Measurements from ENCODE around the gene MMP10.

MMP10 gene

GRCh38 chr11:102807921-102808320 is 27.5 kb upstream of the MMP10 start:
- Histone ChIP-seq H2BK12ac (ENCODE audit: low read length in 2 of 2) (peak overlapping the region in 1 of 2 experiments; percentile 33), H3K4me3 (ENCODE audit: insufficient read depth in 1 of 2, low read depth in 1 of 2, low read length in 2 of 2) (no peak overlapping the region), H3K27ac (ENCODE audit: low read length, poor library complexity, severe bottlenecking) (no peak overlapping the region), H3K4me2 (ENCODE audit: low read length, poor library complexity, severe bottlenecking) (no peak overlapping the region), H3K4ac (ENCODE audit: low read depth in 1 of 2, low read length in 2 of 2) (no peak overlapping the region), H4K91ac (ENCODE audit: low read length) (no peak overlapping the region), H2BK120ac (ENCODE audit: low read depth, low read length) (no peak overlapping the region), H3K27me3 (ENCODE audit: control insufficient read depth in 1 of 2, insufficient read depth in 1 of 2, low read length in 2 of 2) (no peaks in the 10 kb centered on the region), H2BK5ac (ENCODE audit: low read depth, low read length, poor library complexity, severe bottlenecking) (no peak overlapping the region), H2AFZ (ENCODE audit: low read depth, low read length) (no peak overlapping the region), H3K14ac (ENCODE audit: low read length in 2 of 2) (peak overlapping the region in 1 of 2 experiments; percentile 18), H3K18ac (ENCODE audit: low read depth in 1 of 2, low read length in 2 of 2) (no peak overlapping the region), H3K23ac (ENCODE audit: low read length in 2 of 2) (no peak overlapping the region), H4K8ac (ENCODE audit: low read length) (peak overlapping the region; percentile 27), H3K4me1 (ENCODE audit: control insufficient read depth, insufficient read depth, low read depth, low read length) (peaks cover 2% of the 10 kb centered on the region), H3K79me1 (replicated peaks; ENCODE audit: low read length, poor library complexity, severe bottlenecking) (no peaks in the 10 kb centered on the region), H3K9ac (ENCODE audit: low read length) (no peak overlapping the region), H3K9me3 (ENCODE audit: control insufficient read depth, low read length) (no peaks in the 10 kb centered on the region), H2AK5ac (ENCODE audit: low read length, severe bottlenecking) (no peak overlapping the region), H2BK15ac (ENCODE audit: low read depth, poor library complexity, severe bottlenecking) (no peak overlapping the region), H3K36me3 (ENCODE audit: control insufficient read depth in 1 of 2, insufficient read depth in 2 of 2, low read depth in 1 of 2, low read length in 2 of 2) (no peaks in the 10 kb centered on the region)
- DNase-seq = peak; percentile 31
- WGBS = 48% methylated on average over 17 of the region's 19 CpGs

- Histone ChIP-seq H3K4me3 (ENCODE audit: insufficient read depth in 1 of 2, low read depth in 1 of 2, low read length in 2 of 2) (no peak overlapping the region), H3K9me3 (ENCODE audit: control insufficient read depth, low read length) (no peaks in the 10 kb centered on the region), H4K91ac (ENCODE audit: low read length) (no peak overlapping the region), H2AK5ac (ENCODE audit: low read length, severe bottlenecking) (no peak overlapping the region), H2BK15ac (ENCODE audit: low read depth, poor library complexity, severe bottlenecking) (no peak overlapping the region), H3K18ac (ENCODE audit: low read depth in 1 of 2, low read length in 2 of 2) (no peak overlapping the region), H3K4ac (ENCODE audit: low read depth in 1 of 2, low read length in 2 of 2) (no peak overlapping the region), H2BK12ac (ENCODE audit: low read length in 2 of 2) (no peak overlapping the region), H4K8ac (ENCODE audit: low read length) (no peak overlapping the region), H3K4me2 (ENCODE audit: low read length, poor library complexity, severe bottlenecking) (no peak overlapping the region), H3K23ac (ENCODE audit: low read length in 2 of 2) (no peak overlapping the region), H3K27me3 (ENCODE audit: control insufficient read depth in 1 of 2, insufficient read depth in 1 of 2, low read length in 2 of 2) (no peaks in the 10 kb centered on the region), H2AFZ (ENCODE audit: low read depth, low read length) (no peak overlapping the region), H3K4me1 (ENCODE audit: control insufficient read depth, insufficient read depth, low read depth, low read length) (peaks cover 2% of the 10 kb centered on the region), H2BK5ac (ENCODE audit: low read depth, low read length, poor library complexity, severe bottlenecking) (no peak overlapping the region), H3K27ac (ENCODE audit: low read length, poor library complexity, severe bottlenecking) (no peak overlapping the region), H3K14ac (ENCODE audit: low read length in 2 of 2) (no peak overlapping the region), H3K9ac (ENCODE audit: low read length) (no peak overlapping the region), H2BK120ac (ENCODE audit: low read depth, low read length) (no peak overlapping the region), H3K79me1 (replicated peaks; ENCODE audit: low read length, poor library complexity, severe bottlenecking) (no peaks in the 10 kb centered on the region), H3K36me3 (ENCODE audit: control insufficient read depth in 1 of 2, insufficient read depth in 2 of 2, low read depth in 1 of 2, low read length in 2 of 2) (no peaks in the 10 kb centered on the region)
- WGBS = 17% methylated on average over 1 of the region's 3 CpGs
- no peak for DNase-seq
Observed at GRCh38 chr11:102806296-102806695, 25.9 kb upstream of the MMP10 start.

- Histone ChIP-seq H2BK15ac (ENCODE audit: low read depth, poor library complexity, severe bottlenecking) (no peak overlapping the region), H3K27me3 (ENCODE audit: control insufficient read depth in 1 of 2, insufficient read depth in 1 of 2, low read length in 2 of 2) (no peaks in the 10 kb centered on the region), H3K4me2 (ENCODE audit: low read length, poor library complexity, severe bottlenecking) (no peak overlapping the region), H3K27ac (ENCODE audit: low read length, poor library complexity, severe bottlenecking) (no peak overlapping the region), H3K9ac (ENCODE audit: low read length) (peak overlapping the region; percentile 21), H4K91ac (ENCODE audit: low read length) (no peak overlapping the region), H3K14ac (ENCODE audit: low read length in 2 of 2) (no peak overlapping the region), H2BK120ac (ENCODE audit: low read depth, low read length) (no peak overlapping the region), H2AK5ac (ENCODE audit: low read length, severe bottlenecking) (no peak overlapping the region), H3K4me1 (ENCODE audit: control insufficient read depth, insufficient read depth, low read depth, low read length) (peaks cover 4% of the 10 kb centered on the region), H3K23ac (ENCODE audit: low read length in 2 of 2) (no peak overlapping the region), H3K79me1 (replicated peaks; ENCODE audit: low read length, poor library complexity, severe bottlenecking) (no peaks in the 10 kb centered on the region), H3K4me3 (ENCODE audit: insufficient read depth in 1 of 2, low read depth in 1 of 2, low read length in 2 of 2) (no peak overlapping the region), H3K4ac (ENCODE audit: low read depth in 1 of 2, low read length in 2 of 2) (no peak overlapping the region), H3K9me3 (ENCODE audit: control insufficient read depth, low read length) (no peaks in the 10 kb centered on the region), H2BK5ac (ENCODE audit: low read depth, low read length, poor library complexity, severe bottlenecking) (no peak overlapping the region), H2BK12ac (ENCODE audit: low read length in 2 of 2) (no peak overlapping the region), H3K36me3 (ENCODE audit: control insufficient read depth in 1 of 2, insufficient read depth in 2 of 2, low read depth in 1 of 2, low read length in 2 of 2) (no peaks in the 10 kb centered on the region), H3K18ac (ENCODE audit: low read depth in 1 of 2, low read length in 2 of 2) (no peak overlapping the region), H4K8ac (ENCODE audit: low read length) (no peak overlapping the region), H2AFZ (ENCODE audit: low read depth, low read length) (no peak overlapping the region)
- 84% methylated on average over 2 of the region's 2 CpGs for WGBS
- peak; percentile 28 for DNase-seq
Observed at GRCh38 chr11:102802341-102802740, 21.9 kb upstream of the MMP10 start.

GRCh38 chr11:102800767-102801166 is 20.3 kb upstream of the MMP10 start:
- Histone ChIP-seq H3K18ac (ENCODE audit: low read depth in 1 of 2, low read length in 2 of 2) (no peak overlapping the region), H2AFZ (ENCODE audit: low read depth, low read length) (no peak overlapping the region), H3K9me3 (ENCODE audit: control insufficient read depth, low read length) (no peaks in the 10 kb centered on the region), H3K9ac (ENCODE audit: low read length) (peak overlapping the region; percentile 17), H2AK5ac (ENCODE audit: low read length, severe bottlenecking) (no peak overlapping the region), H3K4me1 (ENCODE audit: control insufficient read depth, insufficient read depth, low read depth, low read length) (peaks cover 2% of the 10 kb centered on the region), H3K23ac (ENCODE audit: low read length in 2 of 2) (no peak overlapping the region), H3K4me3 (ENCODE audit: insufficient read depth in 1 of 2, low read depth in 1 of 2, low read length in 2 of 2) (no peak overlapping the region), H3K36me3 (ENCODE audit: control insufficient read depth in 1 of 2, insufficient read depth in 2 of 2, low read depth in 1 of 2, low read length in 2 of 2) (no peaks in the 10 kb centered on the region), H3K79me1 (replicated peaks; ENCODE audit: low read length, poor library complexity, severe bottlenecking) (no peaks in the 10 kb centered on the region), H3K14ac (ENCODE audit: low read length in 2 of 2) (no peak overlapping the region), H2BK12ac (ENCODE audit: low read length in 2 of 2) (no peak overlapping the region), H4K91ac (ENCODE audit: low read length) (no peak overlapping the region), H2BK5ac (ENCODE audit: low read depth, low read length, poor library complexity, severe bottlenecking) (no peak overlapping the region), H4K8ac (ENCODE audit: low read length) (no peak overlapping the region), H2BK120ac (ENCODE audit: low read depth, low read length) (no peak overlapping the region), H3K4me2 (ENCODE audit: low read length, poor library complexity, severe bottlenecking) (no peak overlapping the region), H3K4ac (ENCODE audit: low read depth in 1 of 2, low read length in 2 of 2) (no peak overlapping the region), H3K27ac (ENCODE audit: low read length, poor library complexity, severe bottlenecking) (no peak overlapping the region), H3K27me3 (ENCODE audit: control insufficient read depth in 1 of 2, insufficient read depth in 1 of 2, low read length in 2 of 2) (no peaks in the 10 kb centered on the region), H2BK15ac (ENCODE audit: low read depth, poor library complexity, severe bottlenecking) (no peak overlapping the region)
- DNase-seq = peak; percentile 32
- 87% methylated on average over 3 of the region's 4 CpGs for WGBS
